Endothelial cell (in vitro differentiated cells): Measurements from ENCODE around the gene S100A3. TPM values are rescaled to one million over a fixed set of nuclear protein-coding genes. Genes with fewer than 3 reads are reported as not detected.

Experiments used
- DNase-seq: peaks from one replicate; pipeline ENCODE4 v3.0.0; 2021; ENCODE audit warnings: low spot score
- H3K27ac Mint-ChIP-seq: one replicate; pipeline ENCODE4 v1.8.0; 2021; ENCODE audit warnings: mixed read lengths, inconsistent platforms; ENCODE audit not compliant: unreplicated experiment
- H3K27me3 Mint-ChIP-seq: one replicate; pipeline ENCODE4 v1.8.0; 2021; ENCODE audit warnings: mild to moderate bottlenecking, moderate library complexity, mixed read lengths, inconsistent platforms; ENCODE audit not compliant: unreplicated experiment
- H3K36me3 Mint-ChIP-seq: one replicate; pipeline ENCODE4 v1.8.0; 2021; ENCODE audit warnings: mild to moderate bottlenecking, low read depth, mixed read lengths, inconsistent platforms; ENCODE audit not compliant: unreplicated experiment
- H3K4me1 Mint-ChIP-seq: one replicate; pipeline ENCODE4 v1.8.0; 2021; ENCODE audit warnings: mild to moderate bottlenecking, mixed read lengths, inconsistent platforms; ENCODE audit not compliant: unreplicated experiment
- H3K4me3 Mint-ChIP-seq: one replicate; pipeline ENCODE4 v1.8.0; 2021; ENCODE audit warnings: mild to moderate bottlenecking, mixed read lengths, inconsistent platforms; ENCODE audit not compliant: unreplicated experiment
- H3K9me3 Mint-ChIP-seq: one replicate; pipeline ENCODE4 v1.8.0; 2021; ENCODE audit warnings: mixed read lengths, inconsistent platforms; ENCODE audit not compliant: unreplicated experiment
- total RNA-seq: library from RNA; stranded (reverse); fragmentation: NEBNext Ultra II Directional; extraction: Animal tissue kit (Norgen Biotek cat#: 25700); gene quantifications from one replicate; pipeline ENCODE4 v1.2.1, GENCODE V29; 2021; ENCODE audit not compliant: unreplicated experiment
- TF ChIP-seq, protein P1 (sequence below): fragments of 200-600 bp; sonication (generic); IDR thresholded peaks from one replicate; pipeline ENCODE4 v1.5.0; 2021; ENCODE audit warnings: antibody characterized with exemption; ENCODE audit not compliant: unreplicated experiment

Gene S100A3
- total RNA-seq, 1 donor from 2014 or later: not detected

DNA sequence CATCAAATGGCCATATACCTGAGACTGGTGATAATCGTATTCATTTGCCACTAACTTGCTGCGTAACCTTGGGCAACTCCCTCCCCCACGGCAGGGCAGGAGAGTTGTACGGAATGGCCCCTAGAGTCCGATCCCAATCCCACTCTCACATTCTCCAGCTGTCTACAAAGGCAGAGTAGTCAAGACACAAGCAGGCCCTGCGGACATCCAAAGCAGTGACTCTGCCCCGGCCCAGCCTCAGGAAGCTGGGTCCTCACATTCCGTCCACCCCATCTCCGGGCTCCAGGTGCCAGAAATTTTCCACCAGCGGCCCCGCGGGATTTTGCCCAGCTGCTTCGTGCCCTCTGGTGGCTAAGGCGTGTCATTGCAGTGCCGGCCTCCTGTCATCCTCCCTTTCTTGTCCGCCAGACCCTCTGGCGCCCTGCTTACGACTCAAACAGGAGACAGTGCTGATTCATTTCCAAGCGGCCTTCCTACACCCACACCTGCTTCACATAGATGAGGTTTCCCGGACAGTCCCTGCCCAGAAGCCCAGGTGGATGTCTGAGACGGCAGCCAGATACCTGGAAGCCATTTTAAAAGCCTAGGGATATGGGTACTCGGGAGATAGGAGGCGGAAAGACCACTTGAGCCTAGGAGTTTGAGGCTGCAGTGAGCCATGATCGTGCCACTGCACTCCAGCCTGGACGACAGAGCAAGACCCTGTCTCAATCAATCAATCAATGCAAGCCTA, 19.5 kb upstream of the S100A3 start:
- peaks cover 35% of the 10 kb centered on the region for H3K4me1 Mint-ChIP-seq
- peak overlapping the region; percentile 36 for H3K27ac Mint-ChIP-seq
- TF ChIP-seq, protein P1, sequence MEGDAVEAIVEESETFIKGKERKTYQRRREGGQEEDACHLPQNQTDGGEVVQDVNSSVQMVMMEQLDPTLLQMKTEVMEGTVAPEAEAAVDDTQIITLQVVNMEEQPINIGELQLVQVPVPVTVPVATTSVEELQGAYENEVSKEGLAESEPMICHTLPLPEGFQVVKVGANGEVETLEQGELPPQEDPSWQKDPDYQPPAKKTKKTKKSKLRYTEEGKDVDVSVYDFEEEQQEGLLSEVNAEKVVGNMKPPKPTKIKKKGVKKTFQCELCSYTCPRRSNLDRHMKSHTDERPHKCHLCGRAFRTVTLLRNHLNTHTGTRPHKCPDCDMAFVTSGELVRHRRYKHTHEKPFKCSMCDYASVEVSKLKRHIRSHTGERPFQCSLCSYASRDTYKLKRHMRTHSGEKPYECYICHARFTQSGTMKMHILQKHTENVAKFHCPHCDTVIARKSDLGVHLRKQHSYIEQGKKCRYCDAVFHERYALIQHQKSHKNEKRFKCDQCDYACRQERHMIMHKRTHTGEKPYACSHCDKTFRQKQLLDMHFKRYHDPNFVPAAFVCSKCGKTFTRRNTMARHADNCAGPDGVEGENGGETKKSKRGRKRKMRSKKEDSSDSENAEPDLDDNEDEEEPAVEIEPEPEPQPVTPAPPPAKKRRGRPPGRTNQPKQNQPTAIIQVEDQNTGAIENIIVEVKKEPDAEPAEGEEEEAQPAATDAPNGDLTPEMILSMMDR: peak; percentile 100

DNA sequence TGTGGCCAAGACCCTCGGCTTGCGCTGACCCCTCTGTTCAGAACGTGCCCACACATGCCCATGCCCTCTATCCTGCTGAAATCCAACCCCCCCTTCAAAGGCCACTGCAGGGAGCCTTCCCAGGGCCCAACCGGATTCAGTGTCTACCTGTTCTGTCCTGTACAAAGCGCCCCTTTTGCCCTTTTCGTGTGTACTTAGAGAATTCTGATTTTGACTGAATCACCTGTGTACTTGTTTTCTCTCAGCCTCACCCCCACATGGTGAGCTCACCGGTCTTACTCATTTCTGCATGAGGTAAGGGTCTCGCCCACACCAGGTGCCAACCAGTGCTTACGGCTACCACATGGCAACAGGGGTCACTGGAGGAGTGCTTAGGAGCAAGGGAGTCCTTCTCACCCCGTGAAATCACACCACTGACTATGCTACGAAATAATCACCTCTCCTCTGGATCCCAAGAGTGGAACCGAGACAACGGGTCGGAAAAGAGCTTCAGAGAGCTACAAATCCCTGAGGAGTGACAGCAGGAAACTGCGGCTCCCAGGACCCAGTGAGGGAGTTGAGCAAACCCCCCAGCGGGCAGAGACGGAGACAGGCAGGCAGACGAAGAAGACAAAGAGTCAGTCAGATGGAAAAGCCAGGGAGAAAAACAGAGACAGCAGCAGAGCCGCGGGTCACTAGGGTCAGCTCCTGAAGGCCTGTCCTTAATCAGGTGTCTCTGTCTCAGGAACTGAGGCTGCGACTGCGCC, 18.7 kb upstream of the S100A3 start:
- Mint-ChIP-seq H3K27me3 (peaks cover 19% of the 10 kb centered on the region), H3K9me3 (no peaks in the 10 kb centered on the region), H3K4me1 (peaks cover 35% of the 10 kb centered on the region), H3K4me3 (no peak overlapping the region), H3K36me3 (no peaks in the 10 kb centered on the region), H3K27ac (peak overlapping the region; percentile 45)
- TF ChIP-seq, protein P1: no peak
- no peak for DNase-seq

More for the DNA sequence above, 19.5 kb upstream of the S100A3 start:
- Mint-ChIP-seq H3K36me3 (no peaks in the 10 kb centered on the region), H3K27me3 (peaks cover 19% of the 10 kb centered on the region), H3K4me3 (no peak overlapping the region), H3K9me3 (no peaks in the 10 kb centered on the region)
- peak; percentile 91 for DNase-seq

DNA sequence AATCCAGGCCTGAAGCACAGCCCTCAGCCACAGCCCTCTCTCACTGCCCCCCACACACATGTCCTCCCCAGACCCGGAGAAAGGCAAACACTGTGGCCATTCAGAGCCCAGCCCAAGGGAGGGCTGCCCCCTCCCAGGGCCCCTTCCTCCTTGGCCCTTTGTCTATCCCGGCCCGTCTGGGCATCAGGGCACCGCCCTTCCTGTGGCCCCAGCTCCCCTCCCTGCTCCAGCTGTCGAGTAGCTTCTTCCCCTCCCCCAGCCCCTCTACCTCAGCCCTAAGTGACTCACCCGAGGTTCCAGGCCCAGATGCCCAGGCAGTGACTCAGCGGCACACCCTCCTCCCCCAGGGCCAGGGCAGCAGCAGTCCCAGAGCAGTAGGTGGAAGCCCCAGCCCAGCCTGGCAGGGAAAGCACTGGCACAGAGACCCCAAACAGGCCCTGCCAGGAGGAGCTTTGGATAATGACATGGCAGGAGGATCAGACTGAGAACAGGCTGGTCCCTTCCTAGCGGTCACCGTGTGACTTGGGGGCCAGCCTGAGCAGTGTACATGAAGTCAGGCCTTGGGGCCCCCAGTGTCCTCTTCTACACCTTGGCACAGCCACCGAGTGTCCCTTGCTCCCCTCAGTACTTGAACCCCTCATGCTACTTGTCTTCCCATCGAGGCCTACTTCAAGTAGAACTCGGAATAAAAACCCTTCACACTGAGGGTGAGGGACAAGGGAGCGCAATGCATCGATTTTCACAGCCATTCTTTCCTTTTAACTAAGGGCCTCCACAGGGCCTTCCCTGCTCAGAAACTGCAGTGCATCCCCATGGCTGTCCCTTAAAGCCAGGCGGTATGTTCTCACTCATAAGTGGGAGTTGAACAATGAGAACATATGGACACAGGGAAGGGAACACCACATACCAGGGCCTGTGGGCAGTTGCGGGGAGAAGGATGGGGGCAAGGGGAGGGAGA, 17.6 kb upstream of the S100A3 start:
- peaks cover 32% of the 10 kb centered on the region for H3K4me1 Mint-ChIP-seq
- H3K27me3 Mint-ChIP-seq: peaks cover 19% of the 10 kb centered on the region
- no peak for DNase-seq
- H3K4me3 Mint-ChIP-seq: no peak overlapping the region
- H3K27ac Mint-ChIP-seq: peak overlapping the region; percentile 81
- no peaks in the 10 kb centered on the region for H3K9me3 Mint-ChIP-seq
- TF ChIP-seq, protein P1: no peak
- H3K36me3 Mint-ChIP-seq: no peaks in the 10 kb centered on the region

DNA sequence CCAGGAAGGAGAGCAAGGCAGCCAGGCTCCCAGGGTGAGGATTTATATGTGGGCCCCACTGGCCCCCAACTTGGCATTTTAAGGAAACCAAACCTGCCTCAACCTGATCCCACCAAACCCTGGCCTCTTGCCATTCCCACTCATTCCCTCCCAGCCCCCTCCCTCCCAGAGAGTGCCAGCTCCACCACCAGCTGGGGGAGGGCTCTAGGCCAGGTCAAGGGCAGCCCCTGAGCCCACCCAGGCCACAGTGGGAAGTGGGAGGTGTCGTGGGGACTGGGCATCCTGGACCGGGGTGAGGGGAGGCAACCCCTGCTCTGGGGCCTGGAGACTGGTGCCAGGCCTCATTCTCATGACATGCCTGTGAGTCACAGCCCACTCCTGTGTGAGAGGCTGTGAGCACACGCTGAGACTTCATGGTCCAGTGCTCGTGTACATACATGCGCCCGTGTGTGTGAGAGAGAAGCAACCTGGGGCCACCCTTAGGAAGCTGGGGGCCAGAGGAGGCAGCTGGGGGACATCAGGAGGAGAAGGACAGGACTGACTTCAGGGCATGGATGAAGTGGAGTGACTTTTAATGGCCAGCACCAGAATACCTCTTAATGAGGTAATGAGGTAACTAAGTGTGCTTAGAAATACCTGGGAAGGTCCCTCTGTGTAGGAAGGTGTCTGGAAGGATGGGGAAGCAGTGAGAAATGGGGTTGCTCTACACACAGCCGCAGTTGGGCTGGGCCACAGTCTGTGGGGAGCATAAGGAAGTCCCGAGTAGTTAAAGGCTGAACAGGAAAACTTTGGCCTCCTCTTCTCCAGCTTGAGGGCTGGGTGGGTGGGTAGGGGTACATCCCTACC, 16.7 kb upstream of the S100A3 start, which contains the start of gene S100A2:
S100A2 (minus strand) TSS at position 316 of the 846 bp plus-strand sequence. CDS start 1,967 bp downstream, outside the sequence.
- Mint-ChIP-seq H3K4me3 (no peak within 1 kb of the TSS), H3K9me3 (no peaks in the 10 kb centered on the region)

More for the DNA sequence above, 16.7 kb upstream of the S100A3 start, which contains the start of gene S100A2:
- Mint-ChIP-seq H3K27ac (peak within 1 kb of the TSS; percentile 81), H3K27me3 (peaks cover 15% of the 10 kb centered on the region), H3K36me3 (no peaks in the 10 kb centered on the region), H3K4me1 (peaks cover 26% of the 10 kb centered on the region)
- TF ChIP-seq, protein P1: no peak
- DNase-seq: no peak
